HUDEP-2 (cell line): Measurements from ENCODE around the gene COPZ1.
"Not testable (repeated sequence)": the region's sequence is repeated elsewhere in the genome, so short reads cannot be mapped to it uniquely, and the experiment has no call there.

Source experiments
- DNase-seq, 76 experiments: peaks; one replicate each; lab custom pipeline; 2025; ENCODE audit not compliant: unreplicated experiment in 76 of 76; lab: John Stamatoyannopoulos, UW

The COPZ1 gene, protein sequence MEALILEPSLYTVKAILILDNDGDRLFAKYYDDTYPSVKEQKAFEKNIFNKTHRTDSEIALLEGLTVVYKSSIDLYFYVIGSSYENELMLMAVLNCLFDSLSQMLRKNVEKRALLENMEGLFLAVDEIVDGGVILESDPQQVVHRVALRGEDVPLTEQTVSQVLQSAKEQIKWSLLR

GRCh38 chr12:54324617-54325441 lies at the start of gene COPZ1:
Gene COPZ1 (plus strand): TSS chr12:54325131. CDS start chr12:54325164, 33 bp downstream.
- peak; percentile 32 to 99 (median 96) for DNase-seq

DNA sequence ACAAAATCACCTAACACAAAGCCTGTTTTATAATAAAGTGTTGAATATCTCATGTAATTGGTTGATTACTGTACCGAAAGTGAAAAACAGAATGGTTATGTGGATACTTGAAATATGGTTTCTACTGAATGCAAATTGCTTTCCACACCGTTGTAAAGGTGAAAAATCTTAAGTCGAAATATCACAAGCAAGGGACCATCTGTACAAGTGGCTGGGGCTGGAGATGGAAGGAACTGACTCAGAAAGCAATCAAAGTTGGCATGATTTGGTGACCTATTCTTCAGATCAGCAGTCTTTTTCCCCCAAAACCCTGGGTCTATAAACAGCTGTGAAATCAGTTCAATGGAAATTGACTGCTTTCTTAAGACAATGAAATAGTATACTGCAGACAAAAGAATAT lies 48.6 kb upstream of the COPZ1 start:
- DNase-seq, result no peak

- no peak for DNase-seq
Observed at GRCh38 chr12:54277823-54278276, 47.1 kb upstream of the COPZ1 start.

- DNase-seq, result no peak
Observed at GRCh38 chr12:54279227-54279631, 45.7 kb upstream of the COPZ1 start.

DNA sequence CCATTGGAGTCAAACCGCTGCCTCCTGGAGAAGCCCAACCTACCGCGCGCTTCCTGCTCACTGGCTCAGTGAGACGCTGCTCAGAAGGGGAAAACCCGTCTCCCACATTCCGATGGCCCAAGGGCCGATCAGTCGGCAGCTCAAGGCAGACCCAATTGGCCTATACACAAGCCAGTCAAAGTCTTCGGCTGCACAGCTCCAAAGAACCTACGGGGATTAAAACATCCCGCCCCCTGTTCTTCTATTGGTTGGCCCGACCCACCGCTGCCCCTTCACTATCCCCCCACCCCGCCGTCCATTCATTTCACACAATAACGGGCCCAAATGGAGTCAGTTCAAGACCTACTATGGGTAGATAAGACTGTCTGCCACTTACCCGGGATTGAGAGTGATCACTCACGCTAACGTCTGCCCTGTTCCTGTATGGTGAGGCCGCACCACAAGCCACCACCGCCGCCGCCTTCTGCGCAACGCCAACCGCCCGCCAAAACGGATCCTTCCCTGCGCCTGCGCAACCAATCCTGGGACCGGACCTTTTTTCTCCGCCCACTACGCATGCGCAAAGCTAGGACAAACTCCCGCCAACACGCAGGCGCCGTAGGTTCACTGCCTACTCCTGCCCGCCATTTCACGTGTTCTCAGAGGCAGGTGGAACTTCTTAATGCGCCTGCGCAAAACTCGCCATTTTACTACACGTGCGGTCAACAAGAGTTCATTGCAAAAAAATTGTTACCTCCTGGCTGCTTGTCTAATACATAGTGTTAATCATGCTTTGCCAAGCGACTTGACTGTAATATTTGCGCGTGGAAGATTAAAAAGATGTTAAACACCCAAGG lies 45.1 kb upstream of the COPZ1 start, which contains the start of gene CBX5:
Gene CBX5 (minus strand): TSS at position 491 of the 836 bp plus-strand sequence. CDS start 22,472 bp downstream, outside the sequence.
- DNase-seq, result peak in 75 of 76 experiments; percentile 75 to 99 (median 97)

DNA sequence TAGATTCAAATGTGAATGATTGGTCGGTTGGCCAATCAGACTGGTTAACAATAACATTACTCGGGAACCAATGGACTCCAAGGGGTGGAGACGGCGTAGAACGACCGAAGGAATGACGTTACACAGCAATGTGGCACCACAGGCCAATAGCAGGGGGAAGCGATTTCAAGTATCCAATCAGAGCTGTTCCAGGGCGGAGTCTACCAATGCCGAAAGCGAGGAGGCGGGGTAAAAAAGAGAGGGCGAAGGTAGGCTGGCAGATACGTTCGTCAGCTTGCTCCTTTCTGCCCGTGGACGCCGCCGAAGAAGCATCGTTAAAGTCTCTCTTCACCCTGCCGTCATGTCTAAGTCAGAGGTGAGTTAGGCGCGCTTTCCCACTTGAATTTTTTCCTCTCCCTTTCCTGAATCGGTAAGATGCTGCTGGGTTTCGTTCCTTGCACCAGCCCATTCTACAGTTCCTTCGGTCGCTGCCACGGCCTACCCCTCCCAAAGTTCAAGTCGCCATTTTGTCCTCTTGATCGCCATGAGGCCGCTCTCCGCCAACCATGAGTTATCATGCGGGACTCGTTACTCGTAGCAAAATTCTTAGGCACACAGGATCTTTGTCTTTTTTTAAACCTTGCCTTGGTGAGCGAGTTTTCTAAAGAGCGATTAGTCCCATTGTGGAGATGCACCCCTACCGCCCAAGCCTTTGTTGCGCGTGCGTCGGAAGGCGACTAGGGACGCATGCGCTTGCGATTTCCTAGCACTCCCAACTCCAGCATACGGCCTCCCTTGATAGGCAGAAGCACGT lies 44.3 kb upstream of the COPZ1 start, which contains the start of gene HNRNPA1:
Gene HNRNPA1 (plus strand): TSS at position 259 of the 793 bp plus-strand sequence. CDS start 82 bp downstream, at position 341.
- peak in 75 of 76 experiments; percentile 67 to 99 (median 96) for DNase-seq

- peak in 3 of 76 experiments; percentile 29 to 67 (median 53) for DNase-seq
Observed at GRCh38 chr12:54281261-54281638, 43.7 kb upstream of the COPZ1 start.

- not testable (repeated sequence) for DNase-seq
Observed at GRCh38 chr12:54281694-54282093, 43.2 kb upstream of the COPZ1 start.

- DNase-seq, result peak in 26 of 76 experiments; percentile 12 to 38 (median 26)
Observed at GRCh38 chr12:54282949-54283593, 41.9 kb upstream of the COPZ1 start.

GRCh38 chr12:54284070-54284780 lies 40.7 kb upstream of the COPZ1 start:
- DNase-seq, result not testable (repeated sequence)

- peak in 1 of 76 experiments; percentile 37 for DNase-seq
Observed at GRCh38 chr12:54285150-54286041, 39.5 kb upstream of the COPZ1 start.

DNA sequence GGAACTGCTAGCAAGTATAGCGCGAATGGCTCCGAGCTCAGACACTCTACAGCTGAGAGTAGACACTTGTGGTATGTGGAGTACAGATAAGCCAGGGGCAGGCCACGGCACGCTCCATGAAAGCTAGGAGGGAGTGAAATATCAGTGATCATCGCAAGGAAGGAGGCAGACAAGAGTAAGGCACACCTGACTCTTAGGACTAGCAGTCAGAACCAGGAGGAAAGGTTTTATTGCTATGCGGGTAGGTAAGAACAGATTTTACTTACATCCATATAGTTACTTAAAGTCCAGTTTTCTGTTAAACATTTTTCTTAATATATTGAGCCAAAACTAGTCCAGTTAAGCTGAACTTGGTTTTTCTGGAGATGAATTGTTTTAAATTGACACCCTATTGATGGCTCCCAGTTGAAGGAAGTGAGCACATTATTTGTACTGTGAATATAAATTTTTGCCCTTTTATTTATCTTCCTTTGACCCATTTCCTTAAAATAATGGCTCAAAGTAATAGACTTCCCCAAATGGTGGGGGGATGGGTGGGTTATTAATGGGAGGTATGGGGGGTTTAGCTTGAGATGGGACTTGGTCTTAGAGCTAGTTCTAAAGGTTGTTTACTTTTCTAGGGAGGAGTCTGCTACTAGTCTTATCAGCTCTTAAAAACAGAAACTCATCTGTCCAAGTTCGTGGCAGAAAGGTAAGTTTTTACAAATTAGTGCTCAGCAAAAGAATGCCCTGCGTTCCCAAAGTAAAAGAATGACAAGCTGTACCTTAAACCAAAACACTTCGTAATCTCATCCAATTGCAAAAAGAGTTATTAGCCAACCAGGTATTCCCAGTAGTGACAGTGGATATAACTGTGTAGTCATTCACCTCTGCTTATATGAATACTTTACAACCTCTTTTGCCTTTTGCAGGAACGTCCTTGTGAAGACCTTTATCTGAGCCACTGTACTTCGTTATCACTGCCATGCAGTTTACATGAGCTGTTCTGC lies 38.6 kb upstream of the COPZ1 start:
- peak in 64 of 76 experiments; percentile 27 to 75 (median 50) for DNase-seq

GRCh38 chr12:54287261-54288157 lies 37.4 kb upstream of the COPZ1 start:
- peak in 17 of 76 experiments; percentile 19 to 62 (median 41) for DNase-seq

DNA sequence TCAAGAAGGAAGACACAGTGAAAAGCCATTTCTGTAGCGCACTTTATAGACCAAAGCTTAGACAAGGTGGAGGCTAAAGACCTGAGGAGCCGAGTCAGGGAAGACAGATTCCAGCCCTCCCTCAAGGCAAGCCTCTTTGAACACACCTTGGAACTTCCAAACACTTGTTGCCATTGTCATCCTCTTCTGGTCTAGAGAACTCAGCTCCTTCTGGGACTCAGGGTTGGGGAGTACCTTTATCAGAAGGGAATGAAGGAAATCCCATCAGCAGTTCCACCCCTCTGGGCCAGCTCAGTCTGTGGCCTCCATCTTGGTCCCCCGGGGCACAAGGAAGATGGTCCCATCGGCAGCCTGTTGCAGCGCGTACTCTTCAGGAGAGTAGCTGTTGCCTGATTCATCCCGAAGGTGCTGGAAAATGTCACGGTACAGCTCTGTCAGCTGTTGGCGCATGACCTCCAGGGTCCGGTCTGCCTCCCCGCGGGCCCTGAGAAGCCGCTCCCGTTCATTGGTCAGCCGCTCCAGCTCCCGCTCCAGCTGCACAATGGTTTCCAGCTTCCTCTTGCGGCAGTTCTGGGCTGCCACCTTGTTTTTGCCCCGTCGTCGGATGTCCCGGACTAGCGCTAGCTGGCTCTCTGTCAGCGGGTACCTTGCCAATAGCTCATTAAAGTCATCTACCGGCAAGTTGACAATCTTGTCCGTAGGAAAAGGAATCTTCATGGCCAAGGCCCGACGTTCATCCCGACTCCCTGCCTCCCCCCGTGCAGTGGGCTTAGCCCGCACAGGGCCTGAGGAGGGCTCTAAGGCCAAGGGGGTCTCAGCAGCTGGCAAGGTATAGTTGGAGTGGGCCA lies 32.6 kb upstream of the COPZ1 start:
- no peak for DNase-seq

DNA sequence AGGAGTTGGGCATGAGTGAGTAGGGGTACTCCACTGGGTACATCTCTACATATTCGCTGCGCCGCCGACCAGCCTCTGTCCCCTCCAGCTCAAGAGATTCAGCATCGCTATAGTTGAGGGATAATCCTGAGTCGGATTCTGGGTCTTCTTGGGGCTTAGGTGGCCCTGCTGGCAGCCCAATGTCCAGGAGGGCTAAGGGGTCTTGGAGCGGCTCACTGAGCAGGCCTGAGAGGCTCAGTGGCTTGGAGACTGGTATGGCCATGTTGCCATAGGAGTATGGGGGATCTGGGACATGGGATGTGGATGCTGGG lies 32.0 kb upstream of the COPZ1 start:
- DNase-seq, result no peak
